ENCODE results near the gene ZNF653.

ZNF653 gene

DNA sequence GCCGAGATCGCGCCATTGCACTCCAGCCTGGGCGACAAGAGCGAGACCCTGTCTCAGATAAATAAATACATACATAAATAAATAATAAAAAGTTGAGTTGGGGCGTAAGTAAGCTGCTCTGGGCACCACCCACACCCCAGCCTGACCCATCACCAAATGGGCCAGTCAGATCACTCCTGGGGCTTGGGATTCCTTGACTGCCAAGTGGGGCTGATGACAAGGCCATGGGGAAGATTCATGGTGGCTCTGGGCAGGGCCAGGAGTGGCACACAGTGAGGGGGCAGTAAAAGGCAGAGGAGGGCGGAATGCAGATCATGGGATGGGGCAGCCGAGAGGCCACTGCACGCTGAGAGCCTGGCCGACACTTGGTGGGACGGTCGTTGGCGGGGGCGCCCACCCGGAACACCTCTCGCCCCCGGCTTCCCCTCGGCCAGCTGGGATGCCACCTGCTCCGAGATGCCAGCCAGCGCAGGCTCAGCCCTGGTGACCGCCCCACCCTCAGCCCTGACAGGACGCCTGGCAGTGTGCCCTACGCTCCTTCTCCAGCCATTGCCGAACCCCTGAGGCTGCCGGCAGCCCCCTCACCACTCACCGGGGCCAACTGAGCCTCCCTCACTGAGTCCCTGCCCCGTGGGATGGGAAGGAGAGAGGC is 10.9 kb downstream of the ZNF653 start:
- TF ChIP-seq, protein P1, sequence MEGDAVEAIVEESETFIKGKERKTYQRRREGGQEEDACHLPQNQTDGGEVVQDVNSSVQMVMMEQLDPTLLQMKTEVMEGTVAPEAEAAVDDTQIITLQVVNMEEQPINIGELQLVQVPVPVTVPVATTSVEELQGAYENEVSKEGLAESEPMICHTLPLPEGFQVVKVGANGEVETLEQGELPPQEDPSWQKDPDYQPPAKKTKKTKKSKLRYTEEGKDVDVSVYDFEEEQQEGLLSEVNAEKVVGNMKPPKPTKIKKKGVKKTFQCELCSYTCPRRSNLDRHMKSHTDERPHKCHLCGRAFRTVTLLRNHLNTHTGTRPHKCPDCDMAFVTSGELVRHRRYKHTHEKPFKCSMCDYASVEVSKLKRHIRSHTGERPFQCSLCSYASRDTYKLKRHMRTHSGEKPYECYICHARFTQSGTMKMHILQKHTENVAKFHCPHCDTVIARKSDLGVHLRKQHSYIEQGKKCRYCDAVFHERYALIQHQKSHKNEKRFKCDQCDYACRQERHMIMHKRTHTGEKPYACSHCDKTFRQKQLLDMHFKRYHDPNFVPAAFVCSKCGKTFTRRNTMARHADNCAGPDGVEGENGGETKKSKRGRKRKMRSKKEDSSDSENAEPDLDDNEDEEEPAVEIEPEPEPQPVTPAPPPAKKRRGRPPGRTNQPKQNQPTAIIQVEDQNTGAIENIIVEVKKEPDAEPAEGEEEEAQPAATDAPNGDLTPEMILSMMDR (IDR thresholded peaks at IDR 0.05; ENCODE audit: low read length, missing control alignments) = no peak
- no peak overlapping the region for H3K4me3 ChIP-seq (replicated peaks; ENCODE audit: low read depth, low read length)
- no peak for DNase-seq (ENCODE audit: low read depth)

DNA sequence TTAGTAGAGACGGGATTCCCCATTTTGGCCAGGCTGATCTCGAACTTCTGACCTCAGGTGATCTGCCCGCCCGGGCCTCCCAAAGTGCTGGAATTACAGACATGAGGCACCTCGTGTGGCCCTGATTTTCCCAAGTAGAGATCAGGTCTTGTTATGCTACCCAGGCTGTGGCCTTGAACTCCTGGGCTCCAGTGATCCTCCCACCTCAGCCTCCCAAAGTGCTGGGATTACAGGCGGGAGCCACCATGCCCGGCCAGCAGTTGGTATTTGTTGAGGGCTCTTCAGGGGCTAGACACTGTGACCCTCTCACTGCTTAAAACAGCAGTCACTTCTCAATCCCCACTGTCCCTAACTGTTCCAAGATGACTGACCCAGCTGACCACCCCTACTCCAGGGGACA is 16.3 kb downstream of the ZNF653 start:
- TF ChIP-seq, protein P1 (IDR thresholded peaks at IDR 0.05; ENCODE audit: low read length, missing control alignments) = no peak
- H3K4me3 ChIP-seq (replicated peaks; ENCODE audit: low read depth, low read length) = no peak overlapping the region
- no peak for DNase-seq (ENCODE audit: low read depth)

- no peak overlapping the region for H3K4me3 ChIP-seq (replicated peaks; ENCODE audit: low read depth, low read length)
- TF ChIP-seq, protein P1 (IDR thresholded peaks at IDR 0.05; ENCODE audit: low read length, missing control alignments) = no peak
- no peak for DNase-seq (ENCODE audit: low read depth)
Measured at GRCh38 chr19:11486661-11487503, 18.8 kb downstream of the ZNF653 start.

DNA sequence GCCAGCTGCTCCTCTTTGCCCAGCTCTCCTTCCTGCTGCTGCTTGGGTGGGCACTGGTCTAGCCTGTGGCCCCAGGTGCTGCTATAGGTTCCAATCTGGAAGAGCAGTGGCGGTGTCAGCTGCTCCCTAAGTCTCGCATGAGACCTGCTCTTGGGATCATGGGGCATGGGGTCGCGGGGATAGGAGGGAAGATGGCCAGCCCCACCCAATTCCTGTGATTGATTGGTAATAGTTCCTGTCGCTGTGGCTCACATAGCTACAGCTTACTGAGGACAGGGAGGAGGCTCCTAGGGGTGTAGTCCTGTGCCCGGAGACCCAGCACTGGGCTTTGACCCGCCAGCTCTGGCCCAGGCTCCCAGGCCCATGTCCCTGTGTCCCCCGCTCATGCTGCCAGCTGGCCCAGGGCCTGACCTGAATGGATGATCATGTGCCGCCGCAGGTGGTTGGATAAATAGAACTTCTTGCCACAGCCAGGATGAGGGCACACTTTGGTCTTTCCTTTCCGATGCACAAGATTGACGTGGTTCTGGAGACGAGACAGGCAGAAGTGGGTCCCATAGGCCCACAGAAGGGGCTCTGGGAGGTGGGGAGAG is 20.3 kb downstream of the ZNF653 start:
- DNase-seq (ENCODE audit: low read depth) = no peak
- TF ChIP-seq, protein P1 (IDR thresholded peaks at IDR 0.05; ENCODE audit: low read length, missing control alignments) = no peak
- H3K4me3 ChIP-seq (replicated peaks; ENCODE audit: low read depth, low read length) = no peak overlapping the region

DNA sequence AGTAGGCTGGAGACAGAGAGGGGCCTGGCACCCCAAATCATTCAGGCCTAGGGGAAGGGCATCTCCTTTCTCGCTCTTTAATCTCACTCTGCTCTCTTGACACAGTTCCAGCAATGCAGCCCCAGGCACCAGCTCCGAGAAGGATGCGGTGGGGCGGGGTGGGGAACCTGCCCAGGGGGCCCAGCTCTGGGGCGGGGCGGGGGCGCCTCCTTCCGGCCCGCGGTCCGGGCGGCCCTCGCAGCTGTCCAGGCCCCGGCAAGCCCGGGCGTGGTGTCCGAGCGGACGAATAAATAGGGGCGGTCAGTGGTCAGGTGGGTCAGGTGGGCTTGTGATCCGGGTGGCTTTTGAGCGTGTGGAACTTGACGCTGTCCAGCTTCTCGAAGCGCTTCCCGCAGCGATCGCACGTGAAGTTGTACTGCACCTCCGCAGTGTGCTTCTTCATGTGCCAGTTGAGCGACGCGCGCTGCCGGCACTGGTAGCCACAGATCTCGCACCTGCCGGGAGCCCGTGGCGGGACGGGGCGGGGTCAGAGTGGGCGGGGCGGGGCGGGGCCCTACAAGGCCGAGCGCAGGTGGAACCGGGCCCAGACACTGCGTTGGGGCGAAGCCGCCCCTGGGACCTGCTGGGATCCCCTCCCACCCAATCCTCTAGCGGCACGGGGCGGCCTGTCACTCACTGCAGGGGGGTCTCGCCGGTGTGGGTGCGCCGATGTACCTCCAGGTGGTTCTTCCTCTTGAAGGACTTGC is 22.1 kb downstream of the ZNF653 start:
- TF ChIP-seq, protein P1 (IDR thresholded peaks at IDR 0.05; ENCODE audit: low read length, missing control alignments) = no peak
- DNase-seq (ENCODE audit: low read depth) = no peak
- no peak overlapping the region for H3K4me3 ChIP-seq (replicated peaks; ENCODE audit: low read depth, low read length)

DNA sequence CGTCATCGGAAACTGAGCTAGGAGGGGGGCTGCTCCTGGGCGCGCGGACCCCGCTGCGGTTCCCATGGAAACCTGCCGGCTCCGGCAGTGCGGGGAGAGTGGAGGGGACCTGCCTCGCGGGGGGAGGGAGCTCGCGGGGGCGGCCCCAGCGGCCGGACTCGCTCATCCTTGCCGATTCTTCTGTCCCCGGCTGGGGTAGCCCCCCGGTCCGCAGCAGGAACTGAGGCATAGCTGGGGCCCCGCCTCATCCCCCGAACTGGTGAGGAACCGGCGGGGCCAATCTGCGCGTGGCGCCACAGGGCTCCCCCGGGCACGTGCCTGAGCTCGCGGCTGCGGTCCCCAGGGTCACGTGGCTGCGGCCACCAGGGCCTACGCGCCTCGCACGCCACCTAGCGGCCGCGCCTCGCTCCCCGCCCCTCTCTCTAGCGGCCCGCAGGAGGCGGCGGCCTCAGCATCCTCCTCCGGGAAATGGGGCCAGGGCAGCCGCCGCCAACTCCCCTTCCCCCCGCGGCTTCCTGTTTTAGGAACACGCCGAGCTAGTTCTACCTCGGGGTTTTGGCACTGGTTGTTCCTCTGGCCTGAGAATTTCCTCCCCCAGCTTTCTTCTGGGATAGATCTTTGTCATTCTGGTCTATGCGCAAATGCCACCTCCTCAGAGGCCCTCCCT is 23.1 kb downstream of the ZNF653 start:
- TF ChIP-seq, protein P1 (IDR thresholded peaks at IDR 0.05; ENCODE audit: low read length, missing control alignments) = peak; percentile 46
- H3K4me3 ChIP-seq (replicated peaks; ENCODE audit: low read depth, low read length) = peak overlapping the region; percentile 49
- peak; percentile 88 for DNase-seq (ENCODE audit: low read depth)

Measured in fibroblast of pulmonary artery (primary cell).